ENCODE measurements around the gene NFIA.

NFIA gene

GRCh38 chr1:61226791-61227567, 144.6 kb downstream of the NFIA start:
- DNase-seq = no peak

- no peak for DNase-seq
Measured at GRCh38 chr1:61227857-61228550, 145.6 kb downstream of the NFIA start.

GRCh38 chr1:61230523-61230922, 148.2 kb downstream of the NFIA start:
- DNase-seq = no peak

- no peak for DNase-seq
Measured at GRCh38 chr1:61231795-61232194, 149.4 kb downstream of the NFIA start.

- DNase-seq = no peak
Measured at GRCh38 chr1:61233121-61233660, 150.8 kb downstream of the NFIA start.

- no peak for DNase-seq
Measured at GRCh38 chr1:61234587-61234919, 152.2 kb downstream of the NFIA start.

GRCh38 chr1:61237147-61237546, 154.8 kb downstream of the NFIA start:
- no peak for DNase-seq

- DNase-seq = no peak
Measured at GRCh38 chr1:61237659-61238358, 155.4 kb downstream of the NFIA start.

GRCh38 chr1:61238359-61238665, 156.0 kb downstream of the NFIA start:
- no peak for DNase-seq

- DNase-seq = no peak
Measured at GRCh38 chr1:61240878-61241277, 158.5 kb downstream of the NFIA start.

- DNase-seq = no peak
Measured at GRCh38 chr1:61241411-61241838, 159.1 kb downstream of the NFIA start.

GRCh38 chr1:61241973-61242381, 159.6 kb downstream of the NFIA start:
- DNase-seq = no peak

GRCh38 chr1:61244114-61244513, 161.8 kb downstream of the NFIA start:
- no peak for DNase-seq

- no peak for DNase-seq
Measured at GRCh38 chr1:61245696-61246400, 163.5 kb downstream of the NFIA start.

- no peak for DNase-seq
Measured at GRCh38 chr1:61247051-61247825, 164.9 kb downstream of the NFIA start.

GRCh38 chr1:61247881-61248752, 165.8 kb downstream of the NFIA start:
- DNase-seq = no peak

- no peak for DNase-seq
Measured at GRCh38 chr1:61250933-61251332, 168.6 kb downstream of the NFIA start.

GRCh38 chr1:61253059-61253735, 170.8 kb downstream of the NFIA start:
- no peak for DNase-seq

GRCh38 chr1:61253912-61254633, 171.7 kb downstream of the NFIA start:
- no peak for DNase-seq
